HepG2 (cell line): Measurements from ENCODE around the gene TBC1D20. TPM values are rescaled to one million over a fixed set of nuclear protein-coding genes. Genes with fewer than 3 reads are reported as not detected.

Experiments
- AGO2 ChIP-seq: fragments of 200-400 bp; formaldehyde crosslinking; optimal IDR thresholded peaks from 2 replicates; pipeline ENCODE3; 2017; ENCODE audit warnings: mild to moderate bottlenecking, low read depth, low read length, moderate library complexity
- EED ChIP-seq: sonication (generic); formaldehyde crosslinking; IDR thresholded peaks from 2 replicates; pipeline ENCODE4 v1.5.0; 2020; ENCODE audit warnings: mild to moderate bottlenecking, missing genetic modification reagents
- GFI1 ChIP-seq: sonication (generic); formaldehyde crosslinking; IDR thresholded peaks from 2 replicates; pipeline ENCODE4 v1.5.0; 2020; ENCODE audit warnings: missing genetic modification reagents, mild to moderate bottlenecking, borderline replicate concordance
- IKZF1 ChIP-seq: fragments of 450-650 bp; IDR thresholded peaks from 2 replicates; pipeline ENCODE4 v1.7.1; 2016
- JARID2 ChIP-seq: sonication (generic); formaldehyde crosslinking; IDR thresholded peaks from 2 replicates; pipeline ENCODE4 v1.8.1; 2023; ENCODE audit warnings: missing genetic modification reagents, inconsistent platforms; ENCODE audit not compliant: insufficient replicate concordance
- JUN ChIP-seq: sonication (generic); formaldehyde crosslinking; IDR thresholded peaks from 2 replicates; pipeline ENCODE4 v1.4.0; 2020; ENCODE audit warnings: mild to moderate bottlenecking, missing genetic modification reagents
- MBNL3 ChIP-seq: fragments of 250-450 bp; sonication (Bioruptor Pico); conservative IDR thresholded peaks from 2 replicates; pipeline ENCODE4 v1.8.0; 2022; ENCODE audit warnings: mild to moderate bottlenecking, inconsistent platforms
- ZNF234 ChIP-seq: sonication (generic); formaldehyde crosslinking; conservative IDR thresholded peaks from 2 replicates; pipeline ENCODE4 v1.5.1; 2020; ENCODE audit warnings: mild to moderate bottlenecking, missing genetic modification reagents
- ZNF383 ChIP-seq: sonication (generic); formaldehyde crosslinking; IDR thresholded peaks from 2 replicates; pipeline ENCODE4 v1.4.0; 2020; ENCODE audit warnings: missing genetic modification reagents, mild to moderate bottlenecking, borderline replicate concordance
- ZNF543 ChIP-seq: sonication (generic); formaldehyde crosslinking; IDR thresholded peaks from 2 replicates; pipeline ENCODE4 v1.4.0; 2020; ENCODE audit warnings: mild to moderate bottlenecking, missing genetic modification reagents
- ZNF644 ChIP-seq: IDR thresholded peaks from 2 replicates; pipeline ENCODE4 v1.6.1; 2016; ENCODE audit warnings: low read depth
- ZNF770 ChIP-seq: sonication (generic); formaldehyde crosslinking; IDR thresholded peaks from 2 replicates; pipeline ENCODE4 v1.5.0; 2020; ENCODE audit warnings: mild to moderate bottlenecking, missing genetic modification reagents
- polyA plus RNA-seq, 8 experiments: library from polyadenylated mRNA; depleted of rRNA in 3 of 8; stranded (reverse) in 7 of 8; unstranded in 1 of 8; fragments of >200 nt; fragmentation: Illumina TruSeq in 4 of 8; extraction: Trizol in 4 of 8; gene quantifications; 2 replicates each; pipeline versions ENCODE4 v1.2.1 to v1.2.3, GENCODE V29; 2011 to 2016; ENCODE audit warnings: low read depth in 4 of 8, missing spikeins in 1 of 8, mixed read lengths in 1 of 8; ENCODE audit not compliant: insufficient read depth in 1 of 8
- total RNA-seq, 5 experiments: library from RNA; depleted of rRNA; stranded (reverse); fragments of >200 nt; fragmentation: Illumina TruSeq; extraction: Trizol; gene quantifications; 2 replicates each; pipeline ENCODE4 v1.2.3, GENCODE V29; 2016; ENCODE audit warnings: low read depth in 1 of 5
- TF ChIP-seq, protein P1 (sequence below): sonication (generic); formaldehyde crosslinking; IDR thresholded peaks from 2 replicates; pipeline ENCODE4 v1.4.0; 2020; ENCODE audit warnings: mild to moderate bottlenecking, missing genetic modification reagents
- TF ChIP-seq, protein P2 (sequence below): IDR thresholded peaks from 2 replicates; pipeline ENCODE4 v1.6.1; 2016; ENCODE audit warnings: low read depth, missing genetic modification reagents, missing compliant biosample characterization

The TBC1D20 gene
- total and polyA plus RNA-seq, 2 of the 13 experiments (the other 11 are each of a cell fraction or from before 2014, with no cell fraction given) = 36.6 to 47.1 TPM

- TF ChIP-seq, protein P1, sequence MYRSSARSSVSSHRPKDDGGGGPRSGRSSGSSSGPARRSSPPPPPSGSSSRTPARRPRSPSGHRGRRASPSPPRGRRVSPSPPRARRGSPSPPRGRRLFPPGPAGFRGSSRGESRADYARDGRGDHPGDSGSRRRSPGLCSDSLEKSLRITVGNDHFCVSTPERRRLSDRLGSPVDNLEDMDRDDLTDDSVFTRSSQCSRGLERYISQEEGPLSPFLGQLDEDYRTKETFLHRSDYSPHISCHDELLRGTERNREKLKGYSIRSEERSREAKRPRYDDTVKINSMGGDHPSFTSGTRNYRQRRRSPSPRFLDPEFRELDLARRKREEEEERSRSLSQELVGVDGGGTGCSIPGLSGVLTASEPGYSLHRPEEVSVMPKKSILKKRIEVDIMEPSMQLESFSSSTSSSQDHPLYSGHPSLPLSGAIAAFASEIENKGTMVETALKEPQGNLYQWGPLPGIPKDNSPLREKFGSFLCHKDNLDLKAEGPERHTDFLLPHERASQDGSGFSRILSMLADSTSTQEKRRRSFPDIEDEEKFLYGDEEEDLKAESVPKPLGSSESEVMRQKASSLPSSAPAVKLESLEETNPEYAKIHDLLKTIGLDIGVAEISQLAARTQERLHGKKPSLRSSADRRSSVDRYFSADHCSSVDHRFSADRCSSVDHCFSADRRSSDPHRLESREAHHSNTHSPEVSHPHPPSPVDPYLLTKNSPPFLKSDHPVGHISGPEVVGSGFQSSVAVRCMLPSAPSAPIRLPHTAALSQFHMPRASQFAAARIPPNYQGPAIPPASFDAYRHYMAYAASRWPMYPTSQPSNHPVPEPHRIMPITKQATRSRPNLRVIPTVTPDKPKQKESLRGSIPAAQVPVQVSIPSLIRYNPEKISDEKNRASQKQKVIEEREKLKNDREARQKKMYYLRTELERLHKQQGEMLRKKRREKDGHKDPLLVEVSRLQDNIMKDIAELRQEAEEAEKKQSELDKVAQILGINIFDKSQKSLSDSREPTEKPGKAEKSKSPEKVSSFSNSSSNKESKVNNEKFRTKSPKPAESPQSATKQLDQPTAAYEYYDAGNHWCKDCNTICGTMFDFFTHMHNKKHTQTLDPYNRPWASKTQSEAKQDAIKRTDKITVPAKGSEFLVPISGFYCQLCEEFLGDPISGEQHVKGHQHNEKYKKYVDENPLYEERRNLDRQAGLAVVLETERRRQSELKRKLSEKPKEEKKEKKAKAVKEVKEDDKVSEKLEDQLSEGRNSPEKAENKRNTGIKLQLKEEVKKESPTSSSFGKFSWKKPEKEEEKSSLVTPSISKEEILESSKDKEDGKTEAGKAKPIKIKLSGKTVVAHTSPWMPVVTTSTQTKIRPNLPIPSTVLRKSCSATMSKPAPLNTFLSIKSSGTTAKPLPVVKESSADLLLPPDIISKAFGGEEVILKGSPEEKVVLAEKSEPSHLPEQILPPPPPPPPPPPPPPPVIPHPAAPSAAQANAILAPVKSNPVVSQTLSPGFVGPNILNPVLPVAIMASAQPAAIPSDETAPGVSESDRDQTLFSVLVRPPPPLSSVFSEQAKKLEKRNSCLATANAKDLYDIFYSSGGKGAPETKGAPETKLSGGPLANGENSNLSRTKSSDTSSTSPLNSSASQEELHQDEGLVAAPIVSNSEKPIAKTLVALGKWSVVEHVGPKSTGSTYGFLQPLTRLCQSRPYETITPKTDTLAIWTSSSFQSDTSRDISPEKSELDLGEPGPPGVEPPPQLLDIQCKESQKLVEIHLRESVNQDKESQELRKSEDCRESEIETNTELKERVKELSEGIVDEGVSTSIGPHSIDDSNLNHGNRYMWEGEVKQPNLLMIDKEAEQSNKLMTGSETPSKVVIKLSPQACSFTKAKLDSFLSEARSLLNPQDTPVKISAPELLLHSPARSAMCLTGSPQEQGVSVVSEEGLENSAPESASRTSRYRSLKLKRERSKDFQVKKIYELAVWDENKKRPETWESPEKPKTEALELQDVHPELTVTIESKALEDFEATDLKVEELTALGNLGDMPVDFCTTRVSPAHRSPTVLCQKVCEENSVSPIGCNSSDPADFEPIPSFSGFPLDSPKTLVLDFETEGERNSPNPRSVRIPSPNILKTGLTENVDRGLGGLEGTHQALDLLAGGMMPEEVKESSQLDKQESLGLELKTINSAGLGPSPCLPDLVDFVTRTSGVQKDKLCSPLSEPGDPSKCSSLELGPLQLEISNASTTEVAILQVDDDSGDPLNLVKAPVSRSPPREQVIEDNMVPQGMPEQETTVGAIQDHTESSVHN (CRISPR knock-in tag) = no peak; the same call in 1 of the 2 replicates
- TF ChIP-seq ZNF234 (CRISPR knock-in tag) (no peak), ZNF644 (CRISPR knock-in tag) (no peak), JUN (CRISPR knock-in tag) (no peak), ZNF770 (CRISPR knock-in tag) (no peak), JARID2 (no peak), ZNF383 (no peak), IKZF1 (no peak), MBNL3 (no peak), AGO2 (no peak), GFI1 (CRISPR knock-in tag) (no peak), EED (CRISPR knock-in tag) (no peak), ZNF543 (no peak)
- TF ChIP-seq, protein P2, sequence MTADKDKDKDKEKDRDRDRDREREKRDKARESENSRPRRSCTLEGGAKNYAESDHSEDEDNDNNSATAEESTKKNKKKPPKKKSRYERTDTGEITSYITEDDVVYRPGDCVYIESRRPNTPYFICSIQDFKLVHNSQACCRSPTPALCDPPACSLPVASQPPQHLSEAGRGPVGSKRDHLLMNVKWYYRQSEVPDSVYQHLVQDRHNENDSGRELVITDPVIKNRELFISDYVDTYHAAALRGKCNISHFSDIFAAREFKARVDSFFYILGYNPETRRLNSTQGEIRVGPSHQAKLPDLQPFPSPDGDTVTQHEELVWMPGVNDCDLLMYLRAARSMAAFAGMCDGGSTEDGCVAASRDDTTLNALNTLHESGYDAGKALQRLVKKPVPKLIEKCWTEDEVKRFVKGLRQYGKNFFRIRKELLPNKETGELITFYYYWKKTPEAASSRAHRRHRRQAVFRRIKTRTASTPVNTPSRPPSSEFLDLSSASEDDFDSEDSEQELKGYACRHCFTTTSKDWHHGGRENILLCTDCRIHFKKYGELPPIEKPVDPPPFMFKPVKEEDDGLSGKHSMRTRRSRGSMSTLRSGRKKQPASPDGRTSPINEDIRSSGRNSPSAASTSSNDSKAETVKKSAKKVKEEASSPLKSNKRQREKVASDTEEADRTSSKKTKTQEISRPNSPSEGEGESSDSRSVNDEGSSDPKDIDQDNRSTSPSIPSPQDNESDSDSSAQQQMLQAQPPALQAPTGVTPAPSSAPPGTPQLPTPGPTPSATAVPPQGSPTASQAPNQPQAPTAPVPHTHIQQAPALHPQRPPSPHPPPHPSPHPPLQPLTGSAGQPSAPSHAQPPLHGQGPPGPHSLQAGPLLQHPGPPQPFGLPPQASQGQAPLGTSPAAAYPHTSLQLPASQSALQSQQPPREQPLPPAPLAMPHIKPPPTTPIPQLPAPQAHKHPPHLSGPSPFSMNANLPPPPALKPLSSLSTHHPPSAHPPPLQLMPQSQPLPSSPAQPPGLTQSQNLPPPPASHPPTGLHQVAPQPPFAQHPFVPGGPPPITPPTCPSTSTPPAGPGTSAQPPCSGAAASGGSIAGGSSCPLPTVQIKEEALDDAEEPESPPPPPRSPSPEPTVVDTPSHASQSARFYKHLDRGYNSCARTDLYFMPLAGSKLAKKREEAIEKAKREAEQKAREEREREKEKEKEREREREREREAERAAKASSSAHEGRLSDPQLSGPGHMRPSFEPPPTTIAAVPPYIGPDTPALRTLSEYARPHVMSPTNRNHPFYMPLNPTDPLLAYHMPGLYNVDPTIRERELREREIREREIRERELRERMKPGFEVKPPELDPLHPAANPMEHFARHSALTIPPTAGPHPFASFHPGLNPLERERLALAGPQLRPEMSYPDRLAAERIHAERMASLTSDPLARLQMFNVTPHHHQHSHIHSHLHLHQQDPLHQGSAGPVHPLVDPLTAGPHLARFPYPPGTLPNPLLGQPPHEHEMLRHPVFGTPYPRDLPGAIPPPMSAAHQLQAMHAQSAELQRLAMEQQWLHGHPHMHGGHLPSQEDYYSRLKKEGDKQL (CRISPR knock-in tag) = no peak
Measured at GRCh38 chr20:397432-398237, 64.7 kb downstream of the TBC1D20 start (continued).
